Upper lobe of left lung (tissue), 6 donors: ENCODE results near the gene MAMLD1. TPM values are rescaled to one million over a fixed set of nuclear protein-coding genes. Genes with fewer than 3 reads are reported as not detected.

ENCODE experiments used
- ATAC-seq, 2 donors: fragments of 200-7000 bp; cut with Tn5 transposase; one replicate each; pipeline ENCODE4 v1.9.1; 2022; ENCODE audit warnings: mild to moderate bottlenecking in 2 of 2, moderate library complexity in 2 of 2; ENCODE audit not compliant: low FRiP score in 2 of 2
- DNase-seq, 2 donors: peaks; one replicate each; pipeline ENCODE4 v3.0.0-alpha.2; 2019 to 2020
- H3K27ac ChIP-seq, 4 donors: fragments of 200-600 bp; sonication (generic); one replicate each; pipeline ENCODE4 v1.5.1; 2016 to 2019
- H3K27me3 ChIP-seq, 4 donors: fragments of 200-600 bp; sonication (generic); one replicate each; pipeline ENCODE4 v1.5.1; 2017 to 2019
- H3K36me3 ChIP-seq, 4 donors: fragments of 200-600 bp; sonication (generic); one replicate each; pipeline ENCODE4 v1.5.1; 2016 to 2019
- H3K4me1 ChIP-seq, 4 donors: fragments of 200-600 bp; sonication (generic); one replicate each; pipeline ENCODE4 v1.5.1; 2018 to 2019
- H3K4me3 ChIP-seq, 4 donors: fragments of 200-600 bp; sonication (generic); one replicate each; pipeline ENCODE4 v1.5.1; 2017 to 2019; ENCODE audit warnings: mild to moderate bottlenecking in 2 of 4, moderate library complexity in 1 of 4
- H3K9me3 ChIP-seq, 4 donors: fragments of 200-600 bp; sonication (generic); one replicate each; pipeline ENCODE4 v1.5.1; 2018 to 2019
- EP300 ChIP-seq, 4 donors: sonication (generic); formaldehyde crosslinking; IDR thresholded peaks; one replicate each; pipeline ENCODE4 v1.5.1; 2017; ENCODE audit warnings: antibody characterized with exemption in 4 of 4, control low read depth in 2 of 4
- POLR2A ChIP-seq, 4 donors: fragments of 450-650 bp; IDR thresholded peaks; one replicate each; pipeline ENCODE4 v1.5.1; 2016 to 2017; ENCODE audit warnings: antibody characterized with exemption in 4 of 4, mild to moderate bottlenecking in 2 of 4
- POLR2AphosphoS5 ChIP-seq, 2 donors: sonication (generic); formaldehyde crosslinking; IDR thresholded peaks; one replicate each; pipeline ENCODE4 v1.5.1; 2017; ENCODE audit warnings: antibody characterized with exemption in 2 of 2
- WGBS, 2 donors: methylation state at CpG; one replicate each; pipeline ENCODE4 v1.1.5; 2017 to 2018; 5-methylcytosine and 5-hydroxymethylcytosine counted together
- total RNA-seq, 6 donors: library from RNA; depleted of rRNA in 4 of 6; stranded (reverse); fragments of >200 nt in 4 of 6; gene quantifications; one replicate each; pipeline versions ENCODE4 v1.1.0 to v1.2.1, GENCODE V29; 2016 to 2021
- TF ChIP-seq, protein P1 (sequence below), 6 experiments: fragments of 450-650 bp in 4 of 6; fragments of 200-600 bp in 2 of 6; sonication (generic) in 2 of 6; IDR thresholded peaks; one replicate each; pipeline ENCODE4 v1.5.1; 2016 to 2019; ENCODE audit warnings: antibody characterized with exemption in 6 of 6
- donor health status: DM: no; HTN: no; CAD: no; lungs with moderate emphysema.
- donor health status: DM: no; HTN: yes; CAD: no; lungs with severe emphysema.

MAMLD1 gene
- total RNA-seq, 6 donors from 2014 or later: 1.1 to 7.8 (median 3.7) TPM

GRCh38 chrX:150465881-150466775 lies 103.0 kb downstream of the MAMLD1 start:
- Histone ChIP-seq H3K9me3 (no peaks in the 10 kb centered on the region), H3K36me3 (peaks cover 0 to 3% (median 0%) of the 10 kb centered on the region in 4 donors), H3K27me3 (no peaks in the 10 kb centered on the region), H3K27ac (no peak overlapping the region), H3K4me3 (no peak overlapping the region), H3K4me1 (no peaks in the 10 kb centered on the region)
- WGBS, 2 donors: 60 to 82% methylated on average over 1 to 15 of the region's 15 CpGs
- TF ChIP-seq POLR2A (IDR thresholded peaks at IDR 0.05) (no peak), POLR2AphosphoS5 (IDR thresholded peaks at IDR 0.05) (no peak), EP300 (IDR thresholded peaks at IDR 0.05) (no peak)
- TF ChIP-seq, protein P1, sequence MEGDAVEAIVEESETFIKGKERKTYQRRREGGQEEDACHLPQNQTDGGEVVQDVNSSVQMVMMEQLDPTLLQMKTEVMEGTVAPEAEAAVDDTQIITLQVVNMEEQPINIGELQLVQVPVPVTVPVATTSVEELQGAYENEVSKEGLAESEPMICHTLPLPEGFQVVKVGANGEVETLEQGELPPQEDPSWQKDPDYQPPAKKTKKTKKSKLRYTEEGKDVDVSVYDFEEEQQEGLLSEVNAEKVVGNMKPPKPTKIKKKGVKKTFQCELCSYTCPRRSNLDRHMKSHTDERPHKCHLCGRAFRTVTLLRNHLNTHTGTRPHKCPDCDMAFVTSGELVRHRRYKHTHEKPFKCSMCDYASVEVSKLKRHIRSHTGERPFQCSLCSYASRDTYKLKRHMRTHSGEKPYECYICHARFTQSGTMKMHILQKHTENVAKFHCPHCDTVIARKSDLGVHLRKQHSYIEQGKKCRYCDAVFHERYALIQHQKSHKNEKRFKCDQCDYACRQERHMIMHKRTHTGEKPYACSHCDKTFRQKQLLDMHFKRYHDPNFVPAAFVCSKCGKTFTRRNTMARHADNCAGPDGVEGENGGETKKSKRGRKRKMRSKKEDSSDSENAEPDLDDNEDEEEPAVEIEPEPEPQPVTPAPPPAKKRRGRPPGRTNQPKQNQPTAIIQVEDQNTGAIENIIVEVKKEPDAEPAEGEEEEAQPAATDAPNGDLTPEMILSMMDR (IDR thresholded peaks at IDR 0.05): no peak
- DNase-seq: no peak
- ATAC-seq: no peak

GRCh38 chrX:150472306-150472705 lies 109.2 kb downstream of the MAMLD1 start:
- no peaks in the 10 kb centered on the region for H3K4me1 ChIP-seq
- no peak overlapping the region for H3K4me3 ChIP-seq
- ATAC-seq (no peak), DNase-seq (no peak)
- H3K27ac ChIP-seq: no peak overlapping the region
- H3K27me3 ChIP-seq: no peaks in the 10 kb centered on the region
- 79% methylated on average over 4 of the region's 4 CpGs; no CpG with 5 or more reads in 1 of the 2 donors for WGBS, 2 donors
- peaks cover 0 to 3% (median 0%) of the 10 kb centered on the region in 4 donors for H3K36me3 ChIP-seq
- no peaks in the 10 kb centered on the region for H3K9me3 ChIP-seq
- TF ChIP-seq, protein P1 (IDR thresholded peaks at IDR 0.05): no peak
- TF ChIP-seq EP300 (IDR thresholded peaks at IDR 0.05): no peak
- no peak for TF ChIP-seq POLR2AphosphoS5 (IDR thresholded peaks at IDR 0.05)
- no peak for TF ChIP-seq POLR2A (IDR thresholded peaks at IDR 0.05)

- H3K9me3 ChIP-seq: no peaks in the 10 kb centered on the region
- H3K27me3 ChIP-seq: no peaks in the 10 kb centered on the region
- WGBS, 2 donors: 88 to 89% methylated on average over 6 to 8 of the region's 8 CpGs
- peaks cover 0 to 3% (median 0%) of the 10 kb centered on the region in 4 donors for H3K36me3 ChIP-seq
- TF ChIP-seq EP300 (IDR thresholded peaks at IDR 0.05) (no peak), POLR2AphosphoS5 (IDR thresholded peaks at IDR 0.05) (no peak), POLR2A (IDR thresholded peaks at IDR 0.05) (no peak)
- TF ChIP-seq, protein P1 (IDR thresholded peaks at IDR 0.05): no peak
- no peak overlapping the region for H3K27ac ChIP-seq
- ATAC-seq (no peak), DNase-seq (no peak)
- no peaks in the 10 kb centered on the region for H3K4me1 ChIP-seq
- no peak overlapping the region for H3K4me3 ChIP-seq
Measured at GRCh38 chrX:150473371-150473770, 110.3 kb downstream of the MAMLD1 start.

DNA sequence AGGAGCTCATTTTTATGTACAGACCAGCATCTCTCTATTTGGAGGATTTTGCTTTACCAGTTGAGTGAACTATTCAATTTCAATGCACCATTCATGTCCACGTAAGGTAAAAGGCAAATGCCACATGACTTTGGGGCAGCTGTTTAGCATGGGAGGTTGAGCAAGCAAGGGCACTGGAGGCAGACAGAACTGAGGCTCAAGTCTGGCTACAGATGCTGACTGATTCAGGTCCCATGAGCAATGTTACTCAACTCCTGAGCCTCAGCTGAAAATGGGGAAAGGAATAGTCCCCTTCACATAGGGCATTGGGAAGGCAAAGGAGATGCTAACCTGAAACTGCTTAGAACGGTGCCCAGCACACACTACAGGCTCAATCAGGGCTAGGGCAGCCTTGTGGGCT lies 112.3 kb downstream of the MAMLD1 start:
- Histone ChIP-seq H3K9me3 (no peaks in the 10 kb centered on the region), H3K4me3 (no peak overlapping the region), H3K27ac (no peak overlapping the region), H3K27me3 (no peaks in the 10 kb centered on the region), H3K36me3 (peaks cover 0 to under 1% (median 0%) of the 10 kb centered on the region in 4 donors), H3K4me1 (no peaks in the 10 kb centered on the region)
- 68 to 90% methylated on average over 2 of the region's 2 CpGs for WGBS, 2 donors
- no peak for ATAC-seq
- no peak for DNase-seq
- TF ChIP-seq POLR2A (IDR thresholded peaks at IDR 0.05) (no peak), EP300 (IDR thresholded peaks at IDR 0.05) (no peak), POLR2AphosphoS5 (IDR thresholded peaks at IDR 0.05) (no peak)
- TF ChIP-seq, protein P1 (IDR thresholded peaks at IDR 0.05): no peak
